A549 treated with GW870086 at 1 μM for 4 hours (cell line): ENCODE results near the gene RAB12. TPM values are rescaled to one million over a fixed set of nuclear protein-coding genes. Genes with fewer than 3 reads are reported as not detected.

Experiments used
- total RNA-seq: library from RNA; stranded (reverse); fragments of 200-300 nt; extraction: Qiagen RNA extraction; gene quantifications from 5 replicates; pipeline ENCODE4 v1.2.3, GENCODE V29; 2022; ENCODE audit warnings: low read depth

Gene RAB12, protein sequence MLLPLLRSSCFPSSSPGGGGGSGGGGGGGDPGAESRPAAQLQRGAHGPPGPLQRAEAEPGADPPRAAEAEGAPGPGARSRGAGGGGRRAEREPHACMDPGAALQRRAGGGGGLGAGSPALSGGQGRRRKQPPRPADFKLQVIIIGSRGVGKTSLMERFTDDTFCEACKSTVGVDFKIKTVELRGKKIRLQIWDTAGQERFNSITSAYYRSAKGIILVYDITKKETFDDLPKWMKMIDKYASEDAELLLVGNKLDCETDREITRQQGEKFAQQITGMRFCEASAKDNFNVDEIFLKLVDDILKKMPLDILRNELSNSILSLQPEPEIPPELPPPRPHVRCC
- 19.9 to 27.6 TPM (median 26.5 TPM) in 5 replicates for total RNA-seq

DNA sequence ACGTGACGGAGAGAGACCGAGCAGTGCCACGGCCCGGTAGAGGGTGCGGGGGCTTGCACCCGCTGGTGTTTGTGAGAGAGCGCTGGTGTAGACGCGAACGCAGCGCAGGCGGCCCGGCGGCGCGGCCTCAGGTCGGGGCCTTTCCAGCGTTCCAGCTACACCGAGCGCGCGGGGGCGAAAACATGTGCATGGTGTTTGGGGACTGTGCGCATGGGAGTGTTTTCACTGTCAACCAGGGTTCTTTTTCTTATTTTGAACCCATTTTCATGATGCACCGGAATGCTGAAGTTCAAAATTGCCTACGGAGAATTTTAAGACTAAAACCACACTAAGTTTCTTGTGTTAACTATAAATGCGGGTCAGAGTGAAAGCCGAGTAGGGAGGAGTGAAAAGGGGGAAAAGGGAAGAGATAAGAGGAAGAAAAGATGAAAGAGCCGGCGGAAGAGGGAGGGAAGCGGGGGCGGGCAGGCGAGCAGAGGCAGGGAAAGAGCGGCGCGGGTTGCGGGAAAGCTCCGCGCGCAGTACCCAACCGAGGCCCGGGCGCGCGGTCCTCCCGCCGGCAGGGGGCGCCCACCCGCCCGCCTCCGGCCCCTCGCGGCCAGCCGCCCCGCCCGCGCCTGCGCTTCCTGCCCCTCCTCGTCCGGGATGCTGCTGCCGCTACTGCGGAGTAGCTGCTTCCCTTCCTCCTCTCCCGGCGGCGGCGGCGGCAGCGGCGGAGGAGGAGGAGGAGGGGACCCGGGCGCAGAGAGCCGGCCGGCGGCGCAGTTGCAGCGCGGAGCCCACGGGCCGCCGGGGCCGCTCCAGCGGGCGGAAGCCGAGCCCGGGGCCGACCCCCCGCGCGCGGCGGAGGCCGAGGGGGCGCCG lies at the start of gene RAB12:
Gene RAB12, plus strand, starts transcription at position 643 of the 864 bp plus-strand sequence. Its CDS starts 3 bp downstream, at position 646.

Other genes starting within 250 kb of the RAB12 start
- gene MTCL1, start 96.1 kb downstream of the RAB12 start, total RNA-seq, result 49.9 to 68.0 TPM (median 63.1 TPM) in 5 replicates